Trophoblast cell (in vitro differentiated cells and primary cell): ENCODE data around the gene GALNT3.

ENCODE experiments used
- DNase-seq, 2 donors: peaks; one replicate each; pipeline ENCODE4 v3.0.0-alpha.2; 2016
- H2AFZ ChIP-seq: 2 replicates; pipeline ENCODE4 v1.6.1; 2013; ENCODE audit warnings: low read length, moderate library complexity, mild to moderate bottlenecking; ENCODE audit not compliant: insufficient read depth, poor library complexity
- H2AK5ac ChIP-seq: 2 replicates; pipeline ENCODE4 v1.6.1; 2013; ENCODE audit warnings: mild to moderate bottlenecking, low read length
- H2BK120ac ChIP-seq: 2 replicates; pipeline ENCODE4 v1.6.1; 2013; ENCODE audit warnings: low read length, mild to moderate bottlenecking, moderate library complexity; ENCODE audit not compliant: insufficient read depth, poor library complexity
- H2BK12ac ChIP-seq: 2 replicates; pipeline ENCODE4 v1.6.1; 2013; ENCODE audit warnings: mild to moderate bottlenecking, low read length, moderate library complexity
- H2BK5ac ChIP-seq: 2 replicates; pipeline ENCODE4 v1.6.1; 2013; ENCODE audit warnings: low read length, low read depth, moderate library complexity, mild to moderate bottlenecking; ENCODE audit not compliant: poor library complexity
- H3K14ac ChIP-seq: 2 replicates; pipeline ENCODE4 v1.6.1; 2013; ENCODE audit warnings: mild to moderate bottlenecking, low read length
- H3K18ac ChIP-seq: 2 replicates; pipeline ENCODE4 v1.6.1; 2013; ENCODE audit warnings: mild to moderate bottlenecking, low read length
- H3K23ac ChIP-seq: 2 replicates; pipeline ENCODE4 v1.6.1; 2013; ENCODE audit warnings: low read length
- H3K27ac ChIP-seq: 2 replicates; pipeline ENCODE4 v1.5.1; 2013; ENCODE audit warnings: low read depth, mild to moderate bottlenecking, inconsistent platforms, low read length, moderate library complexity
- H3K27me3 ChIP-seq: 2 replicates; pipeline ENCODE4 v1.6.1; 2013; ENCODE audit warnings: inconsistent platforms, mild to moderate bottlenecking, low read length, moderate library complexity; ENCODE audit not compliant: insufficient read depth
- H3K36me3 ChIP-seq, 2 experiments: 1 replicate in 1 of 2; 2 replicates in 1 of 2; pipeline ENCODE4 v1.6.1; 2013; ENCODE audit warnings: low read length in 2 of 2, mild to moderate bottlenecking in 2 of 2, moderate library complexity in 1 of 2; ENCODE audit not compliant: insufficient read depth in 2 of 2, control insufficient read depth in 1 of 2
- H3K4ac ChIP-seq: 2 replicates; pipeline ENCODE4 v1.6.1; 2013; ENCODE audit warnings: low read depth, mild to moderate bottlenecking, low read length, moderate library complexity
- H3K4me1 ChIP-seq, 2 experiments: 1 replicate in 1 of 2; 2 replicates in 1 of 2; pipeline ENCODE4 v1.6.1; 2013; ENCODE audit warnings: low read length in 2 of 2, mild to moderate bottlenecking in 2 of 2, moderate library complexity in 1 of 2; ENCODE audit not compliant: insufficient read depth in 2 of 2, control insufficient read depth in 1 of 2
- H3K4me2 ChIP-seq: 2 replicates; pipeline ENCODE4 v1.6.1; 2013; ENCODE audit warnings: inconsistent platforms, mild to moderate bottlenecking, low read length, moderate library complexity
- H3K4me3 ChIP-seq: 2 replicates; pipeline ENCODE4 v1.5.1; 2013; ENCODE audit warnings: mild to moderate bottlenecking, low read depth, low read length, inconsistent platforms
- H3K79me1 ChIP-seq: one replicate; pipeline ENCODE4 v1.6.1; 2013; ENCODE audit warnings: low read length
- H3K79me2 ChIP-seq: 2 replicates; pipeline ENCODE4 v1.6.1; 2013; ENCODE audit warnings: low read length, mild to moderate bottlenecking; ENCODE audit not compliant: control insufficient read depth, insufficient read depth, poor library complexity
- H3K9ac ChIP-seq: 2 replicates; pipeline ENCODE4 v1.6.1; 2013; ENCODE audit warnings: mild to moderate bottlenecking, low read length
- H3K9me3 ChIP-seq: 2 replicates; pipeline ENCODE4 v1.6.1; 2013; ENCODE audit warnings: low read depth, mild to moderate bottlenecking, control low read depth, inconsistent platforms, low read length; ENCODE audit not compliant: insufficient read depth
- H4K12ac ChIP-seq: 2 replicates; pipeline ENCODE4 v1.6.1; 2013; ENCODE audit warnings: low read depth, mild to moderate bottlenecking, low read length, moderate library complexity
- H4K8ac ChIP-seq: 2 replicates; pipeline ENCODE4 v1.6.1; 2013; ENCODE audit warnings: low read depth, mild to moderate bottlenecking, low read length, moderate library complexity
- H4K91ac ChIP-seq: one replicate; pipeline ENCODE4 v1.6.1; 2013; ENCODE audit warnings: low read depth, mild to moderate bottlenecking, low read length, moderate library complexity
- WGBS: extraction: QIAGEN DNeasy Blood & Tissue Kit; methylation state at CpG from one replicate; pipeline ENCODE4 v1.1.7; 2013; ENCODE audit warnings: missing lambda C conversion rate; ENCODE audit not compliant: insufficient read length, insufficient coverage; ENCODE audit errors: extremely low coverage; 5-methylcytosine and 5-hydroxymethylcytosine counted together

GALNT3 gene

DNA sequence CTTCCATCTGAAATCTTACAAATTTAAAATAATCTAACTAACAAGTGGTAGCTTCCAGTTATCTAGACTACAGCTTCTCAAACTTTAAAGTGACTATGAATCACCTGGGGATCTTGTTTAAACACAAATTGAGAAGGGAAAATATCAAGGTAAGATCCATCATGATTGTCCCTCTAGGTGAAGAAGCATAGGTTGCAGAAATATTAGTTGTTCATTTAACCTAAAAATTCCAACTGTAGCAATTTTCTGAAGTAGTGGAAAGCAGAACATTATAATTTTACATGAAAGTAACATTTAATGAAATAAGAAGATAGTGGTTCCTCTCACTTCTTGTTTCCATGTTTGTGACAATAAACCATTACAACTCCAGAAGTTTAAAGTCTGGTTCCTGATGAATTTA, 17.3 kb downstream of the GALNT3 start:
- Histone ChIP-seq H3K4me2 (no peak overlapping the region), H3K79me1 (no peaks in the 10 kb centered on the region), H3K27me3 (no peaks in the 10 kb centered on the region), H2AK5ac (no peak overlapping the region), H2BK12ac (no peak overlapping the region), H3K23ac (no peak overlapping the region), H3K18ac (no peak overlapping the region), H2BK120ac (no peak overlapping the region), H3K79me2 (no peaks in the 10 kb centered on the region), H3K9me3 (no peaks in the 10 kb centered on the region), H2BK5ac (no peak overlapping the region), H2AFZ (no peak overlapping the region), H3K36me3 (peaks cover 0 to 3% of the 10 kb centered on the region in 2 experiments), H3K4me3 (no peak overlapping the region), H3K4me1 (no peaks in the 10 kb centered on the region), H4K8ac (no peak overlapping the region), H3K9ac (no peak overlapping the region), H4K91ac (no peak overlapping the region), H3K27ac (no peak overlapping the region), H4K12ac (no peak overlapping the region), H3K14ac (no peak overlapping the region), H3K4ac (no peak overlapping the region)
- DNase-seq = no peak

DNA sequence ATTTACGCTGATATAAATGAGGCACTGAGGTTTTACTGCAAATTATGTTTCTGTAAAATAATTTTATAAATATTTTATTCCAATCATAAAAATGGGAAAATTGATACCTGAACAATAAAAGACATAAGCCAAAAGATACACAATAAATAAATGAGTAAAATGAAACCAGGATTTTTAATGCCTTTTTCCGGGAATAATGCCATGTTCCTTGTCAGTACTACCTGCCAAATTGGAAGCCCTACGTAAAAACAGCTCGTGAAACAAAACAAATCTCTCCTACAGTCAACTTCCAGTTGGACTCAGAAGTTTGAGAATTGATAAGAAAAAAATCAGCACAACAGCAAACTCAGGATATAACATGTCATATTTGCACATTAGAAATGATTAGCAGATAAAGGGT, 18.0 kb downstream of the GALNT3 start:
- Histone ChIP-seq H4K12ac (no peak overlapping the region), H3K23ac (no peak overlapping the region), H3K18ac (no peak overlapping the region), H3K79me2 (no peaks in the 10 kb centered on the region), H3K9ac (no peak overlapping the region), H2AFZ (no peak overlapping the region), H3K4ac (no peak overlapping the region), H3K4me2 (no peak overlapping the region), H3K27ac (no peak overlapping the region), H2AK5ac (no peak overlapping the region), H3K27me3 (no peaks in the 10 kb centered on the region), H3K9me3 (no peaks in the 10 kb centered on the region), H3K4me1 (no peaks in the 10 kb centered on the region), H3K36me3 (peaks cover 0 to 3% of the 10 kb centered on the region in 2 experiments), H3K79me1 (no peaks in the 10 kb centered on the region), H2BK12ac (no peak overlapping the region), H3K4me3 (no peak overlapping the region), H2BK5ac (no peak overlapping the region), H2BK120ac (no peak overlapping the region), H4K91ac (no peak overlapping the region), H3K14ac (no peak overlapping the region), H4K8ac (no peak overlapping the region)
- no CpG with 5 or more reads among the region's 4 CpGs for WGBS
- DNase-seq = no peak

DNA sequence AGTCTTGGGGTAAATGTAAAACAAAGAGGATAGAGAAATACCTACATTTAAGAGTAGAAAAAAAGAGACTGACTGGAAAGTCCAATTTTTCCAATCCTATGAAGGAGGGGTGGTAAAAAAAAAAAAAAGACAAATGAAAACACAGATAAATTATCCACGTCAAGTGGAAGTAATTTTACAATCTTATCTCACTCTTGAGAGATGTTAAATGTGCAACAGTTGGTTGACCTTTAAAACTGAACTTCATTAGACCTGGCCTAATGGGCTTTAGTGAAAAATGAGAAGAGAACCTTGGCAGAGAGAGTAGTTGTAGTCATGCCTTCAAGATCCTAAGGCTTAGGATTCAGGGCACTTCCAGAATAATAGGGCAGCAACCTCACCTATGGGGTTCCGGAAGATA, 20.4 kb downstream of the GALNT3 start:
- Histone ChIP-seq H3K79me1 (no peaks in the 10 kb centered on the region), H3K4me1 (no peaks in the 10 kb centered on the region), H4K12ac (no peak overlapping the region), H3K27me3 (no peaks in the 10 kb centered on the region), H3K4me2 (no peak overlapping the region), H3K23ac (no peak overlapping the region), H4K8ac (no peak overlapping the region), H3K79me2 (no peaks in the 10 kb centered on the region), H3K14ac (no peak overlapping the region), H3K9ac (no peak overlapping the region), H3K4ac (no peak overlapping the region), H3K27ac (no peak overlapping the region), H2BK5ac (no peak overlapping the region), H3K36me3 (peaks cover 0 to 2% of the 10 kb centered on the region in 2 experiments), H2BK120ac (no peak overlapping the region), H3K18ac (no peak overlapping the region), H3K9me3 (no peaks in the 10 kb centered on the region), H2AK5ac (no peak overlapping the region), H2AFZ (no peak overlapping the region), H4K91ac (no peak overlapping the region), H3K4me3 (no peak overlapping the region), H2BK12ac (no peak overlapping the region)
- no CpG with 5 or more reads among the region's 2 CpGs for WGBS
- no peak for DNase-seq

DNA sequence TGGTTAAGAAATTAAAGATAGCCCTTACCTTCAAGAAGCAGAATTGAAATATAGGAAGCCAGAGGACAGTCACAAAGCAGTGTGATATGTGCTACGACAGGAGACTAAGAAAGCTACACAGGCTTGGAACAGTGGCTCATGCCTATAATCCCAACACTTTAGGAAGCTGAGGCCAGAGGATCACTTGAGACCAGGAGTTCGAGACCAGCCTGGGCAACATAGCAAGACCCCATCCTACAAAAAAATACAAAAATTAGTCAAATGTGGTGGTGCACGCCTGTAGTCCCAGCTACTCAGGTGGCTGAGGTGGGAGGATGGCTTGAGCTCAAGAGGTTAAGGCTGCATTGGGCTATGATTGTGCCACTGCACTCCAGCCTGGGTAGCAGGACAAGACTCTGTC, 21.9 kb downstream of the GALNT3 start:
- Histone ChIP-seq H2AFZ (no peak overlapping the region), H4K12ac (no peak overlapping the region), H2BK5ac (no peak overlapping the region), H2AK5ac (no peak overlapping the region), H2BK120ac (no peak overlapping the region), H3K4me3 (no peak overlapping the region), H4K8ac (no peak overlapping the region), H4K91ac (no peak overlapping the region), H3K18ac (no peak overlapping the region), H3K79me1 (no peaks in the 10 kb centered on the region), H3K4me1 (no peaks in the 10 kb centered on the region), H3K27me3 (no peaks in the 10 kb centered on the region), H3K36me3 (no peaks in the 10 kb centered on the region), H2BK12ac (no peak overlapping the region), H3K23ac (no peak overlapping the region), H3K14ac (no peak overlapping the region), H3K4me2 (no peak overlapping the region), H3K27ac (no peak overlapping the region), H3K79me2 (no peaks in the 10 kb centered on the region), H3K9me3 (no peaks in the 10 kb centered on the region), H3K4ac (no peak overlapping the region), H3K9ac (no peak overlapping the region)
- DNase-seq = no peak
- WGBS = no CpG with 5 or more reads among the region's 3 CpGs
